Measurements from ENCODE around the gene CORO2B. TPM values are rescaled to one million over a fixed set of nuclear protein-coding genes. Genes with fewer than 3 reads are reported as not detected.

CORO2B gene
- polyA plus RNA-seq, 1 donor from 2014 or later = 15.1 TPM

DNA sequence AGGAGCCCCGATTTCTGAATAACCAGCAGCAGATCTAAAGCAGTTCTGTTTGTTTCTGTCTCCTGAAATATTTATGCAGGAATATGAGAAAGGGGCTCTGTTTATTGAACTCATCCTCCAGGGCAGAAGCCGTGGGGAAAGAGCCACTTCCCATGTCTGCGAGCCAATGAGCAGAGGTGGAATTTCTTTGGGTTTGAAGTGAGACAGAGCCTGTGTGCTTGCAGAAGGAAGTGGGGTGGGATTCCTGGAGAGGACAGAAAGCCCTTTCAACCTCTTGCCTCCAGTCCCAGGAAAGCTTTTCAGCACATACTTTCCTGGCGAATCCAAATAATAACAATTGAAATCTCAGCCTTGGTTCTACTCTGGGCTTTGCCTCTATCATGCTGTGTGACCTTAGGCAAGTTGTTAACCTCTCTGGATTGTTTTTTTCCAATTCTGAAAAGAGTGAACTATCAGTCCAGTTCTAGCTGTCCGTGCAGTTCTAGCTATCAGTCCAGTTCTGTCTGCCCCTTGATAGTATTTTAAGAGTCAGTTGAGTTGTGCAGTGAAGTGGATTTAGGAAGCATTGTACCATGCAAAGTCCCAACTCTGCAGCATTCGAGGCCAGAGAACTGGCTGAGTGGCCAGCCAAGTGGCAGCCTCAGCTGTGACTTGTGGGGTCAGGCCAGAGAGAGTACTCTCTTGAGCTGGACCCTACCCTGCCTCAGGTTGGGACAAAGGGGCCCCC, 15.9 kb downstream of the CORO2B start:
- TF ChIP-seq TAF1 (IDR thresholded peaks at IDR 0.05; ENCODE audit: low read depth) (no peak), SMC3 (conservative IDR thresholded peaks at IDR 0.05; ENCODE audit: poor library complexity) (no peak), MXI1 (conservative IDR thresholded peaks at IDR 0.05; ENCODE audit: poor library complexity, severe bottlenecking) (no peak), EP300 (conservative IDR thresholded peaks at IDR 0.05; ENCODE audit: poor library complexity, severe bottlenecking) (no peak), RAD21 (conservative IDR thresholded peaks at IDR 0.05) (no peak), POLR2AphosphoS5 (IDR thresholded peaks at IDR 0.05) (no peak), EZH2 (IDR thresholded peaks at IDR 0.05; ENCODE audit: borderline replicate concordance, insufficient read depth, low read length, poor library complexity, severe bottlenecking) (no peak)
- TF ChIP-seq, protein P1, sequence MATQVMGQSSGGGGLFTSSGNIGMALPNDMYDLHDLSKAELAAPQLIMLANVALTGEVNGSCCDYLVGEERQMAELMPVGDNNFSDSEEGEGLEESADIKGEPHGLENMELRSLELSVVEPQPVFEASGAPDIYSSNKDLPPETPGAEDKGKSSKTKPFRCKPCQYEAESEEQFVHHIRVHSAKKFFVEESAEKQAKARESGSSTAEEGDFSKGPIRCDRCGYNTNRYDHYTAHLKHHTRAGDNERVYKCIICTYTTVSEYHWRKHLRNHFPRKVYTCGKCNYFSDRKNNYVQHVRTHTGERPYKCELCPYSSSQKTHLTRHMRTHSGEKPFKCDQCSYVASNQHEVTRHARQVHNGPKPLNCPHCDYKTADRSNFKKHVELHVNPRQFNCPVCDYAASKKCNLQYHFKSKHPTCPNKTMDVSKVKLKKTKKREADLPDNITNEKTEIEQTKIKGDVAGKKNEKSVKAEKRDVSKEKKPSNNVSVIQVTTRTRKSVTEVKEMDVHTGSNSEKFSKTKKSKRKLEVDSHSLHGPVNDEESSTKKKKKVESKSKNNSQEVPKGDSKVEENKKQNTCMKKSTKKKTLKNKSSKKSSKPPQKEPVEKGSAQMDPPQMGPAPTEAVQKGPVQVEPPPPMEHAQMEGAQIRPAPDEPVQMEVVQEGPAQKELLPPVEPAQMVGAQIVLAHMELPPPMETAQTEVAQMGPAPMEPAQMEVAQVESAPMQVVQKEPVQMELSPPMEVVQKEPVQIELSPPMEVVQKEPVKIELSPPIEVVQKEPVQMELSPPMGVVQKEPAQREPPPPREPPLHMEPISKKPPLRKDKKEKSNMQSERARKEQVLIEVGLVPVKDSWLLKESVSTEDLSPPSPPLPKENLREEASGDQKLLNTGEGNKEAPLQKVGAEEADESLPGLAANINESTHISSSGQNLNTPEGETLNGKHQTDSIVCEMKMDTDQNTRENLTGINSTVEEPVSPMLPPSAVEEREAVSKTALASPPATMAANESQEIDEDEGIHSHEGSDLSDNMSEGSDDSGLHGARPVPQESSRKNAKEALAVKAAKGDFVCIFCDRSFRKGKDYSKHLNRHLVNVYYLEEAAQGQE (IDR thresholded peaks at IDR 0.05; ENCODE audit: borderline replicate concordance) = no peak
- TF ChIP-seq, protein P2, sequence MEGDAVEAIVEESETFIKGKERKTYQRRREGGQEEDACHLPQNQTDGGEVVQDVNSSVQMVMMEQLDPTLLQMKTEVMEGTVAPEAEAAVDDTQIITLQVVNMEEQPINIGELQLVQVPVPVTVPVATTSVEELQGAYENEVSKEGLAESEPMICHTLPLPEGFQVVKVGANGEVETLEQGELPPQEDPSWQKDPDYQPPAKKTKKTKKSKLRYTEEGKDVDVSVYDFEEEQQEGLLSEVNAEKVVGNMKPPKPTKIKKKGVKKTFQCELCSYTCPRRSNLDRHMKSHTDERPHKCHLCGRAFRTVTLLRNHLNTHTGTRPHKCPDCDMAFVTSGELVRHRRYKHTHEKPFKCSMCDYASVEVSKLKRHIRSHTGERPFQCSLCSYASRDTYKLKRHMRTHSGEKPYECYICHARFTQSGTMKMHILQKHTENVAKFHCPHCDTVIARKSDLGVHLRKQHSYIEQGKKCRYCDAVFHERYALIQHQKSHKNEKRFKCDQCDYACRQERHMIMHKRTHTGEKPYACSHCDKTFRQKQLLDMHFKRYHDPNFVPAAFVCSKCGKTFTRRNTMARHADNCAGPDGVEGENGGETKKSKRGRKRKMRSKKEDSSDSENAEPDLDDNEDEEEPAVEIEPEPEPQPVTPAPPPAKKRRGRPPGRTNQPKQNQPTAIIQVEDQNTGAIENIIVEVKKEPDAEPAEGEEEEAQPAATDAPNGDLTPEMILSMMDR (IDR thresholded peaks at IDR 0.05; ENCODE audit: poor library complexity, severe bottlenecking) = no peak
- H3K9me2 ChIP-seq (ENCODE audit: insufficient read depth, low read length) = no peaks in the 10 kb centered on the region
- H3K4me3 ChIP-seq (ENCODE audit: low read length) = no peak overlapping the region
- no peaks in the 10 kb centered on the region for H3F3A ChIP-seq (ENCODE audit: insufficient read depth, low read length, poor library complexity, severe bottlenecking)
- H3K79me2 ChIP-seq (replicated peaks; ENCODE audit: insufficient read depth, low read length) = peaks cover 32% of the 10 kb centered on the region
- H3K4me2 ChIP-seq (ENCODE audit: low read length) = no peak overlapping the region
- no peaks in the 10 kb centered on the region for H3K27me3 ChIP-seq (ENCODE audit: insufficient read depth, low read depth, low read length)
- H3K9ac ChIP-seq (ENCODE audit: low read length) = no peak overlapping the region
- no peaks in the 10 kb centered on the region for H3K36me3 ChIP-seq (ENCODE audit: insufficient read depth, low read length)
- H3K27ac ChIP-seq (ENCODE audit: low read length) = no peak overlapping the region
- H4K20me1 ChIP-seq (ENCODE audit: insufficient read depth) = no peaks in the 10 kb centered on the region
- no peak overlapping the region for H2AFZ ChIP-seq (ENCODE audit: low read depth, low read length)
- no peaks in the 10 kb centered on the region for H3K9me3 ChIP-seq (ENCODE audit: low read length)

DNA sequence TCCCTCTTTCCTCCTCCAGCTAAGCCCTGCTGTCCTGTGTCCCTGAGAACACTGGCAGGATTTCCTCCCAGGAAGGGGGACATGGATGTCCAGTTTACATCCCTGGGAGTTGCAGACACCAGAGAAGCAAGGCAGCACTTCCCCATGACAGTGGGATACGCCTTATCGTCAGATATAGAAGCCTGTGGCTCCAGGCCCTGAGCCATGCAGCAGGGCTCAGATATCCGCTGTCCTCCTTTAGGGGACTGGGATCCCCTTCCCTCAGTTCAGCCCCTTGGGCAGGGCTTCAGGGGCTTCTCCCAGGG, 16.4 kb downstream of the CORO2B start:
- H3K27ac ChIP-seq (ENCODE audit: low read length) = no peak overlapping the region
- H3K9ac ChIP-seq (ENCODE audit: low read length) = no peak overlapping the region
- H3K79me2 ChIP-seq (replicated peaks; ENCODE audit: insufficient read depth, low read length) = peaks cover 33% of the 10 kb centered on the region

More for the DNA sequence above, 16.4 kb downstream of the CORO2B start:
- no peaks in the 10 kb centered on the region for H3K36me3 ChIP-seq (ENCODE audit: insufficient read depth, low read length)
- H3K9me2 ChIP-seq (ENCODE audit: insufficient read depth, low read length) = no peaks in the 10 kb centered on the region
- H2AFZ ChIP-seq (ENCODE audit: low read depth, low read length) = no peak overlapping the region
- no peaks in the 10 kb centered on the region for H3K9me3 ChIP-seq (ENCODE audit: low read length)
- H3K27me3 ChIP-seq (ENCODE audit: insufficient read depth, low read depth, low read length) = no peaks in the 10 kb centered on the region
- no peaks in the 10 kb centered on the region for H3F3A ChIP-seq (ENCODE audit: insufficient read depth, low read length, poor library complexity, severe bottlenecking)
- TF ChIP-seq, protein P1 (IDR thresholded peaks at IDR 0.05; ENCODE audit: borderline replicate concordance) = no peak
- TF ChIP-seq TAF1 (IDR thresholded peaks at IDR 0.05; ENCODE audit: low read depth) = no peak
- no peak for TF ChIP-seq EP300 (conservative IDR thresholded peaks at IDR 0.05; ENCODE audit: poor library complexity, severe bottlenecking)
- TF ChIP-seq, protein P2 (IDR thresholded peaks at IDR 0.05; ENCODE audit: poor library complexity, severe bottlenecking) = no peak
- no peak for TF ChIP-seq RAD21 (conservative IDR thresholded peaks at IDR 0.05)
- TF ChIP-seq EZH2 (IDR thresholded peaks at IDR 0.05; ENCODE audit: borderline replicate concordance, insufficient read depth, low read length, poor library complexity, severe bottlenecking) = no peak
- TF ChIP-seq SMC3 (conservative IDR thresholded peaks at IDR 0.05; ENCODE audit: poor library complexity) = no peak
- no peak for TF ChIP-seq POLR2AphosphoS5 (IDR thresholded peaks at IDR 0.05)
- TF ChIP-seq MXI1 (conservative IDR thresholded peaks at IDR 0.05; ENCODE audit: poor library complexity, severe bottlenecking) = no peak
- no peak overlapping the region for H3K4me2 ChIP-seq (ENCODE audit: low read length)
- H3K4me3 ChIP-seq (ENCODE audit: low read length) = no peak overlapping the region
- no peaks in the 10 kb centered on the region for H4K20me1 ChIP-seq (ENCODE audit: insufficient read depth)

Measured in neural cell (in vitro differentiated cells).